Epithelial cell of esophagus (primary cell): ENCODE data around the gene KCNS3.

Experiments used
- DNase-seq: peaks from one replicate; pipeline ENCODE4 v3.0.0; 2010; ENCODE audit warnings: low read depth
- H3K4me3 ChIP-seq: 2 replicates; pipeline ENCODE4 v1.5.1; 2011; ENCODE audit warnings: mild to moderate bottlenecking, low read length, control low read depth
- CTCF ChIP-seq: IDR thresholded peaks from 2 replicates; pipeline ENCODE4 v1.5.1; 2011; ENCODE audit warnings: low read depth, mild to moderate bottlenecking, low read length, control low read depth, inconsistent platforms; ENCODE audit not compliant: insufficient read depth; ENCODE audit errors: missing control alignments

Gene KCNS3

GRCh38 chr2:17878281-17879136 is at the start of gene KCNS3:
TSS of gene KCNS3 (plus strand) at chr2:17878667. CDS start at chr2:17931009, 52,342 bp downstream.
- H3K4me3 ChIP-seq: peak within 1 kb of the TSS; percentile 65
- DNase-seq: peak; percentile 57
- TF ChIP-seq CTCF: no peak

GRCh38 chr2:17830053-17831034 is 48.1 kb upstream of the KCNS3 start:
- peak overlapping the region; percentile 17 for H3K4me3 ChIP-seq
- peak; percentile 85 for DNase-seq
- peak; percentile 84 for TF ChIP-seq CTCF

- no peak for TF ChIP-seq CTCF
- H3K4me3 ChIP-seq: no peak overlapping the region
- no peak for DNase-seq
These were observed 43.0 kb upstream of the KCNS3 start for GRCh38 chr2:17835516-17835915.

GRCh38 chr2:17839959-17840358 is 38.5 kb upstream of the KCNS3 start:
- no peak for TF ChIP-seq CTCF
- H3K4me3 ChIP-seq: no peak overlapping the region
- DNase-seq: no peak

- DNase-seq: no peak
- no peak overlapping the region for H3K4me3 ChIP-seq
- no peak for TF ChIP-seq CTCF
These were observed 35.0 kb upstream of the KCNS3 start for GRCh38 chr2:17843457-17843856.

- TF ChIP-seq CTCF: no peak
- no peak for DNase-seq
- H3K4me3 ChIP-seq: no peak overlapping the region
These were observed 32.7 kb upstream of the KCNS3 start for GRCh38 chr2:17845806-17846205.
